PC-3 (cell line): ENCODE measurements around the gene HOXB6.

Experiments
- EZH2 ChIP-seq: fragments of 300-600 bp; sonication (generic); IDR thresholded peaks from one replicate; pipeline ENCODE4 v1.6.1; 2017; ENCODE audit warnings: antibody characterized with exemption, mild to moderate bottlenecking, low read length; ENCODE audit not compliant: unreplicated experiment
- EZH2phosphoT487 ChIP-seq: fragments of 300-600 bp; sonication (generic); IDR thresholded peaks from 2 replicates; pipeline ENCODE4 v1.6.1; 2018; ENCODE audit warnings: mild to moderate bottlenecking, antibody characterized with exemption, low read length, borderline replicate concordance
- TF ChIP-seq, protein P1 (sequence below): fragments of 300-600 bp; sonication (generic); conservative IDR thresholded peaks from 2 replicates; pipeline ENCODE4 v1.5.1; 2017; ENCODE audit warnings: antibody characterized with exemption, low read depth, mild to moderate bottlenecking, low read length

GRCh38 chr17:48597528-48597777 lies 7.3 kb downstream of the HOXB6 start:
- TF ChIP-seq EZH2 (no peak), EZH2phosphoT487 (no peak)
- TF ChIP-seq, protein P1, sequence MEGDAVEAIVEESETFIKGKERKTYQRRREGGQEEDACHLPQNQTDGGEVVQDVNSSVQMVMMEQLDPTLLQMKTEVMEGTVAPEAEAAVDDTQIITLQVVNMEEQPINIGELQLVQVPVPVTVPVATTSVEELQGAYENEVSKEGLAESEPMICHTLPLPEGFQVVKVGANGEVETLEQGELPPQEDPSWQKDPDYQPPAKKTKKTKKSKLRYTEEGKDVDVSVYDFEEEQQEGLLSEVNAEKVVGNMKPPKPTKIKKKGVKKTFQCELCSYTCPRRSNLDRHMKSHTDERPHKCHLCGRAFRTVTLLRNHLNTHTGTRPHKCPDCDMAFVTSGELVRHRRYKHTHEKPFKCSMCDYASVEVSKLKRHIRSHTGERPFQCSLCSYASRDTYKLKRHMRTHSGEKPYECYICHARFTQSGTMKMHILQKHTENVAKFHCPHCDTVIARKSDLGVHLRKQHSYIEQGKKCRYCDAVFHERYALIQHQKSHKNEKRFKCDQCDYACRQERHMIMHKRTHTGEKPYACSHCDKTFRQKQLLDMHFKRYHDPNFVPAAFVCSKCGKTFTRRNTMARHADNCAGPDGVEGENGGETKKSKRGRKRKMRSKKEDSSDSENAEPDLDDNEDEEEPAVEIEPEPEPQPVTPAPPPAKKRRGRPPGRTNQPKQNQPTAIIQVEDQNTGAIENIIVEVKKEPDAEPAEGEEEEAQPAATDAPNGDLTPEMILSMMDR = no peak
